Cerebellar cortex (tissue), 1 donor: ENCODE measurements around the gene MOCOS.
"Not testable (repeated sequence)": the region's sequence is repeated elsewhere in the genome, so short reads cannot be mapped to it uniquely, and the experiment has no call there.

Experiments
- DNase-seq: peaks from one replicate; pipeline ENCODE4 v3.0.0-alpha.2; 2015; ENCODE audit warnings: low spot score

The MOCOS gene

DNA sequence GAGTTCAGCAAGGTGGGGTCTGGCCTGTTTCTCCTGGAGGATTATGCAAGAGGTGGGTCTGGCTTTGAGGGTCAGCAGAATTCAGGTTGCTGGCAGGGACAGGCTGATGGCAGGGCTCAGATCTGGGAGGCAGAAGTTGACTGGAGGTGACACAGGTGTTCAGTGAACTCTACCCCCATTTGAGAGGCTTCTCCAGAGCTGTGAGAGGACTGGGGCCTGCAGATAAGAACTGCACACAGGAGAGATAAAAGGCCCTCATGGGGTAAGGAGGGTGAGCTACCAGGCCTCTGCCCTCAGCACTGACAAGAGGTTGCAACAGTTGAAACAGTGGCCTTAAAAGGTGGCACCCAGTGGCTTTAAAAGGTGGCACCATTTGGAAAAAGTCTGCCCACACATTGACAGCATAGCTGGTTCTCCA is 13.1 kb downstream of the MOCOS start:
- DNase-seq, result no peak

- DNase-seq, result no peak
These were observed 14.5 kb downstream of the MOCOS start for GRCh38 chr18:36201765-36202164.

DNA sequence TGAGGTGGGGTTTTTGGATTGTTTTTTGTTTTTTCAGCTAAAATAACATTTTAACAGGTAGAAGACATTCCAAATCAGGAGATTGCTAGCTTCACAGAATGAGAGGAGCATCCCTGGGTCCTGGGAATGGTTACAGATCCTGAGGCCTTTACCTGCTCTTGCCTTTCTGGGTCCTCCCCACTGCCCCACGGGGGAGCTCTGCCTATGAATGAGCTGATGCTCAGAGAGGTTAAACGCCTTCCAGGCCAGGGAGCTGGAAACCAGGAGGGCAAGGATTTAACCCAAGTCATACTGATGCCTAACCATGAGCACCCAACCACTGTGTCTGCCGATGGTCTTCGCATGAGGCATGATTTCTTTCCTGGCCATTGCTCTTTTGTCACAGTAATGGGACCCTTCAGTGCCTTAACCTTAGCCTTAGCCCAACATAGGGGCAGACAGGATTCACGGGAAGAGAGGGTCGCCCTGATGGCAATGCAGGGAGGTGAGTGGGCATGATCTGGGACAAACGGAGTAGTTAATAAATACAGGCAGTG is 16.1 kb downstream of the MOCOS start:
- DNase-seq, result no peak

- DNase-seq, result no peak
These were observed 17.9 kb downstream of the MOCOS start for GRCh38 chr18:36205166-36205565.

DNA sequence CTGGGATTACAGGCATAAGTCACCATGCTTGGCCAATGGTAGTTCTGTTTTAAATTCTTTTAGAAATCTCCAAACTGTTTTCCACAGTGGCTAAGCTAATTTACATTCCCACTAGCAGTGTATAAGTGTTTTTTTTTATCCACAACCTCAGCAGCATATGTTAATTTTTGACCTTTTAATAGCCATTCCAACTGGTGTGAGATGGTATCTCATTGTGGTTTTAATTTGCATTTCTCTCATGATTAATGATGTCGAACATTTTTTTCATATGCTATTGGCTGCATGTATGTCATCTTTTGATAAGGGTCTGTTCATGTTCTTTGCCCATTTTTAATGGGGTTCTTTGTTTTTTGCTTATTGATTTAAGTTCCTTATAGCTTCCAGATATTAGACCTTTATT is 20.0 kb downstream of the MOCOS start:
- no peak for DNase-seq

GRCh38 chr18:36207969-36208368 is 20.7 kb downstream of the MOCOS start:
- not testable (repeated sequence) for DNase-seq

DNA sequence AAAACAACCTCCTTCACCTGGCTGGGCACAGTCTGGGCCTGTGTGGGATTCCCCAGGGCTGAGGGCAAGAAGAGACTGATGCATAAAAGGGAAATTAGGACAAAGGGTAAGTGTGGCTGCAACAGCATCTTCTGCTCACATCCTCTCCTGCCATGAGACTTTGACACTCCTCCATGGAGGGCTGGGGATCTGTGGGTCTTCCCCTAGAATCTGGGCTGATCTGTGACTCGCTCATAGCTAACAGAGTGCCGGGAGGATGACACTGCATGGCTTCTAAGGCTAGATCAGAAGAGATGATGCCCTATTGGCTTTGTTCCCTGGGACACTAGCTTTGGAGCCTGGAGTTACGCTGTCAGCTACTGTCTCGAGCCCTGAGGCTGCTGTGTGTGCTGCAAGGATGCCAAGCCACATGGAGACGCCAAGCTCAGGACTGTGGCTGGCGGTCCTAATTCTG is 24.3 kb downstream of the MOCOS start:
- no peak for DNase-seq

DNA sequence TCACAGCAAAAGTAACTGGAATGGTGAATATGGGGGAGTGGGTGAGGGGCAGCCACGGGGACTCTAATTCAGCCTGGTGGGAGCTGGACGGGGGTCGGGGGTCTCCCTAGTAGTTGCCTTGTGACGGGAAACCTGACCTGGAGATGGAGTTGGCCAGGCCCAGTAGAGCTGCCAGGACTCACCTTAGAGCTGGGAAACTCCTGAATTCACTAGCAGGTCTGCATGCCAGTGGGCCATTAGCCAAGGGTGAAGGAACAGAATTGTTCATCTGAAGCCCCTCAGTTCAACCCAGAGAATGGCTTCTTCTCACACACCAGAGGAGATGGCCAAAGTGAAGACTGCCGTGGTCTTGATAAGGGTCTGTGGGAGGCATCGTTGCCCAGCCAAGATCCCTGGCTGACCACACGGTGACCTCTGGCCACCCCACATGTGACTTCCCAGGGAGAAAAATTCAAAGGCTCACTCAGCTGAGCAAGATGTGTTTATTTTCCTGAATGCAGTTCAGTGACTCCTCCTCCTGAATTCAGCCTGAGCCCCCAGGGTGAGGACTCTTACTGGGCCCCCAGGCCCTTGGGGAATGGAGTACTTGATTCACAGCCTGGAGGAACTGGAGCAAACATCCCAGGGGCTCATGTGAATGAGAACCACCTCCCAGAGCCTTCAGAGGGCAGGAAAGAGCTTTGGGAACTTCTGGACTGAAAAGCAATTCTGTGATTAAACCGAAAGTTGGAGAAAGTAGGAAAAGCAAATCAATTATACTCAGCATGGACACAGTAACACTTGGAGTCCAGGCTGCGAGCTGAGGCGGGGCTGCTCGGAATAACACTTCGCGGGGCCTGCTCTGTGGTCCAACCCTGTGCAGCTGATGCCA is 25.2 kb downstream of the MOCOS start:
- no peak for DNase-seq

- no peak for DNase-seq
These were observed 27.5 kb downstream of the MOCOS start for GRCh38 chr18:36214811-36215210.

DNA sequence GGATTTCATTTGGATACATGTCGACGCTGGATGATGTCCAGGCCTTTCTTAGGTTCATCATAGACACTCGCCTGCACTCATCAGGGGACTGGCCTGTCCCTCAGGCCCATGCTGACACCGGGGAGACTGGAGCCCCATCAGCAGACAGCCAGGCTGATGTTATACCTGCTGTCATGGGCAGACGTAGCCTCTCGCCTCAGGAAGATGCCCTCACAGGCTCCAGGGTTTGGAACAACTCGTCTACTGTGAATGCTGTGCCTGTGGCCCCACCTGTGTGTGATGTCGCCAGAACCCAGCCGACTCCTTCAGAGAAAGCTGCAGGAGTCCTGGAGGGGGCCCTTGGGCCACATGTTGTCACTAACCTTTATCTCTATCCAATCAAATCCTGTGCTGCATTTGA is 28.3 kb downstream of the MOCOS start:
- DNase-seq, result no peak

DNA sequence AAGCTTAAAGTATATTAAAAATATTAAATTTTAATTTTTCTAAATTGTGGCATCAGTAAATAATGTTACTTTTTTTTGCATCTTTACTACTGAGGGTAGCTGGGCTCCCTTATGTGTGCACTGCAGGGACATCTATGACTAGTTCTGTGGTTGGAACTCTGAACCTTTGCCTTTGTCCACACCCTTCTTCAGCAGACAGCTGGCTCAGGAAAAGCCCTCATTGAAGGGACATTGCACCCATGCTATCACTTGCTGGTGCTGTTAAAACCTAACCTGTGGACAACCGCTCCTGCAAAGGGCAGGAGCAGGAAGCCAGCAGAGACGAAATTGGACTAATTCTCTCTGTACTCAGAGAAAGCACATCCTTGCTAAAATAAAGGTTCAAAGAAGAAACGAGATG is 30.1 kb downstream of the MOCOS start:
- no peak for DNase-seq

DNA sequence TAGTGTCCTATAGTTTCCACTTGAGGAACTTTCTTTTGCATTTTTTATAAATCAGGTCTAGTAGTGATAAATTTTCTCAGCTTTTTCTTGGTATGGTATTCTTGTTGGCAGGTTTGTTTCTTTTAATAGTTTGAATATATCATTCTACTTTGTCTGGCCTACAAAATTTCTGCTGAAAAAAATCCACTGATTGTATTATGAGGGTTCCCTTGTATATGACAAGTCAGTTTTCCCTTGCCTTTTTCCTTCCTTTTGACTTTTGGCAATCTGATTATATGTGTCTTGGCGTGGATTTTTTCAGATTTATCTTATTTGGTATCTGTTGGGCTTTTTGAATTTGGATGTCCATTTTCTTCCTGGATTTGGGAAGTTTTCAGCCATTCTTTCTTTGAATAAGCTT is 41.9 kb downstream of the MOCOS start:
- no peak for DNase-seq

GRCh38 chr18:36240510-36240909 is 53.2 kb downstream of the MOCOS start:
- DNase-seq, result not testable (repeated sequence)

DNA sequence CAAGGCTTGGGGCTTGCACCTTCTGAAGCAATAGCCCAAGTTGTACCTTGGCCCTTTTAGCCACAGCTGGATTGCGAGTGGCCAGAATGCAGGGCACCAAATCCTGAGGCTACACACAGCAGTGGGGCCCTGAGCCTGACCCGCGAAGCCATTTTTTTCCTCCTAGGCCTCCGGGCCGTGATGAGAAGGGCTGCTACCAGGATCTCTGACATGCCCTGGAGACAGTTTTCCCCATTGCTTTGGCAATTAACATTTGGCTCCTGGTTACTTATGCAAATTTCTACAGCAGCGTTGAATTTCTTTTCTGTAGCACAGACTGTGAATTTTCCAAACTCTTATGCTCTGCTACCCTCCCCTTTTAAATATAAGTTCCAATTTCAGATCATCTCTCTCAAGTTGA is 54.5 kb downstream of the MOCOS start:
- DNase-seq, result no peak

DNA sequence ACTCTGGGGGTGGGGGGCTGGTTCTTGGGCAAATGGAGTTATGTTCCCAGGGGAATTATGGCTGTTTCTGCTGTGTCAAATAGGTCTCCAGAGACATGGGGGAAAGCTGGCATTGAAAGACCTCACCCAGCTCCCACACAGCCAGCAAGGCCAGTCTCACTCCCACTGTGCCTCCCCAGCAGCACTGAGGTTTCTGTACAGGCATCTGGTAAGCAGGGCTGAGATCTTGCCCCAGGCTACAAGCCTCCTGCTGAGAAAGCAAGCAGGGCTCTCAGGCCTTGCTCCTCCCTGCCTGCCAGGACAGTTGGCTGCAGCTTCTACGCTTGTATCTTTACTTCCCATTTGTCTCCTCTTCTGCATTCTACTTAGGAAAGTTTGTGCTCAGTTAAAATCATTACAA is 59.7 kb downstream of the MOCOS start:
- DNase-seq, result no peak

GRCh38 chr18:36249392-36249791 is 62.1 kb downstream of the MOCOS start:
- no peak for DNase-seq

DNA sequence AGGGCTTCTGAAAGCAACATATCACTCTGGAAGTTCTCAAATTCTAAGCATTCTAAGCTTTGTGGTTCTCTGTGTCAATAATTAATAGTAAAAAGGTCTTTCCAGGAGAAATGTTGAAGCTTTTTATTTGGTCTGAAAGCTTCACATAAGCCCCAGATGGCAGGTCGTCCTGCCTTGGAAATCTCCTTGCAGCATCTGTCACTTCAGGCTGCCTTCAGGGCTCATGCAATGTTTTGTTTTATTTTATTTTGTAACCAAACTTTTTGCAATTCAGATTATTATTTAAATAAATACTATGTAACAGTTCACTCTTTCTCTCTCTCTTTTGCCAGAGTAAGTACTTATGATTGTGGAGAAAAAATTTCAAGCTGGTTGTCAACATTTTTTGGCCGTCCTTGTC is 63.5 kb downstream of the MOCOS start:
- DNase-seq, result no peak

DNA sequence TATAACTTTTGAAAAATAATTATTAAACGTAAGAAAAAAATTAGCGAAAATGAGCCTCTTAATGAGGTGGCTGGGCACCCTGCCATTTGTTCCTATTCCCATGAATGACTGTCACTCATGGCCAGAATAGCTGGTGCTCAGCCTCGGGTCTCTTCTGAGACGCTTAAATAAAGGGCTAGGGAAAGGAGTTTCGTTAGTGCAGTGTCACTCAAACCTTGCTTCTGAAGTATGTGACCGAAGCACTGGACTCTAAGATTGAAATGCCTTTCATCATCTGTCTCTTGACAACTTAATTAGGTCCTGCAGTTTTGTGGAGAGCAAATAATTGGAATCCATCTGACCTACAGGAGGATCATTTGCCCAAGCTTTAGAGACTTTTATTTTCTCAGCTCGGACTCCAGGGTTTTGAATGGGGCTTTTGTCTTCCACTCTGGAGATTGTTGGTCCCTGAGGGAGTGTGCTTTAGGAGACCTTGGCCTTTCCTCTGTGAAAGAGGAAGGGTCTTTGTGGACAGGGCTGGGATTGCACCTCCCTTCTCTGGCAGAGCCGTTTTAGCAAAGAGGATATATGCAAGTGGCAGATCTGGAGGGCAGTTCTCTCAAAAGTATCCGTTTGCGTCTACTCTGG is 67.9 kb downstream of the MOCOS start:
- DNase-seq, result no peak

DNA sequence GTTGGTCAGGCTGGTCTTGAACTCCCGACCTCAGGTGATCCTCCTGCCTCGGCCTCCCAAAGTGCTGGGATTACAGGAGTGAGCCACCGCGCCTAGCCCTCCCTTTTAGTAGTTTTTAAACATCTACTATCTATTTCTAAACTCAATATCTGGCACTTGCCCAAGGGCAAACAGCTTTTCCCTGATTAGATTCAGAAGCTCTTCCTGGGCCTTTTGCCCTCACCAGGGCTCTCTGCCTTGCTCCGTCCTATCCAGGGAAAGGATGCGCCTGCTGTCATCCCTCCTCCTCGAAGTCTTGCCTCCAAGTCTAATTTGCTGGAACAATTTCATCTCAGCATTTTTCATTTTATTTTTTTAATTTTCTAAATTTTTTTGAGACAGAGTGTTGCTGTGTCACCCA is 68.8 kb downstream of the MOCOS start:
- no peak for DNase-seq

GRCh38 chr18:36262971-36263370 is 75.7 kb downstream of the MOCOS start:
- DNase-seq, result no peak

- DNase-seq, result no peak
These were observed 77.0 kb downstream of the MOCOS start for GRCh38 chr18:36264283-36264682.

DNA sequence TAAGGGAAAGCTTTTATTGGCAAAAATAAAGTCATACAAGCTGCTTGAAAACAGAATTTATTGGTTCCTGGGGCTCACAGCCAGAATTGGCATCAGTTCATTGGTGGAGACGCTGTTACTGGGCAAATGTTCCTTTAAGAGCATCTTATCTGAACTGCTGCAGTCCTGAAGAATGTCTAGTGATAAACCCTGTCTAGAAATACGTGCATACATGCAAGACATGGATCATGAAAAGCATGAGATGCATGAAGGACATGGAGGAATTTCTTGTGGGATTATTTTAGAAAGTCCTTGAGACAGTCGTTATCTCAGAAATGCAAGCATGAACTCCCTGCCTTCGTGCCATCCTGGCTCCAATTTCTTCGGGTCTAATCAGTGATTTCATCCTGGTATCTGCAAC is 77.7 kb downstream of the MOCOS start:
- no peak for DNase-seq

DNA sequence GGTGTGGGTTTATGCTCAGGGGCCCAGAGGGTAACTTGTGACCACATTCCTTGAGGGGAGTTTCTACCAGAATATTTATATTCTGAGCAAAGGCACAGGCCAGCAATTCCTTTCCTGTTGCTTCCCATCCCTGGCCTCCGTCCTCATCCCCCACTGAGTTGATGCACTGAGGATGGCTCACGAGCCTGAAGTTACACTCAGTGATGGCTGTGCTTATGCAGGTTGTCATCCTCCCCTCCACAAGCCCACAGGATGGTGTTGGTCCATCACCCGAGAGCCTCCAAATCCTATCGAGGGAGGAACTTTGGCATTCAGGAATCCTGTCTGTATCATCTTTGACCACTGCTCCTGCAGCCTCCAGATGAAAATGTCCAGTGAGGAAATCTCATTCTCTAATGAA is 81.9 kb downstream of the MOCOS start:
- DNase-seq, result no peak
